ENCODE results near the gene TOMM20.
A peak's percentile ranks its signal among the peaks of the same experiment; 100 is the strongest.
"Not testable (repeated sequence)": the region's sequence is repeated elsewhere in the genome, so short reads cannot be mapped to it uniquely, and the experiment has no call there.

The TOMM20 gene

DNA sequence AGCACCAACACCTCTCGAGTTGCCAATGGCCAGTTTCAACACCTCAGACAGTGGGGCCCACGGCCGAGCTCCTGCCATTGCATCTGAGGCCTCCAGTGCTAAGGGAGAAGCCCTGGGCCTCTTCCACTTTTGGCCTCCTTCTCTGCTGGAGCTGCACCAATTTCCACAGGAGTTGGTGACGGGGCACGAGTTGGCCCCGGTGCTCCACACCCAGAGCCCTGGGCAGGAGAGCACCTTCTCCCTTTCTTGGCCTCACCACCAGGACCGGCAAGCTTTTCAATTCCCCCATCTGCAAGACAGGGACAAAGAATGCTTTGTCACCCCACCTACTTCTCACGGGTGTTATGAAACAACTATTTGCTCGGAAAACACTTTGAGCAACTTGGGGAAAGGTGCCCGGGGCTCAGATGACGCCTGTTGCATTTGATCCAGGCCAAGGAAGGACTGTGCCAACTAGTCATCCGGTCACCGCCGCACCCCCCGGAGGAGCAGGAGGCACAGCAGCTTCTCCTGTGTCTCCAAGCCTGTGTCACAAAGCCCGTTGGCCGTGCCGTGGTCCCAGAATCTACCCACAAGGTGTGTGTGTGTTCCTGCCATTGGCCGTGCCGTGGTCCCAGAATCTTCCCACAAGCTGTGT, 55.2 kb downstream of the TOMM20 start:
- peak overlapping the region; percentile 90 for H3K9ac ChIP-seq (ENCODE audit: low read length)
- no peaks in the 10 kb centered on the region for H3K9me3 ChIP-seq (replicated peaks; ENCODE audit: insufficient read depth, low read length)
- H3K27ac ChIP-seq (ENCODE audit: low read length): peak overlapping the region; percentile 97
- no peaks in the 10 kb centered on the region for H3K79me2 ChIP-seq (ENCODE audit: low read length)
- peak overlapping the region; percentile 88 for H3K4me2 ChIP-seq (ENCODE audit: low read depth, low read length)
- TF ChIP-seq, protein P1, sequence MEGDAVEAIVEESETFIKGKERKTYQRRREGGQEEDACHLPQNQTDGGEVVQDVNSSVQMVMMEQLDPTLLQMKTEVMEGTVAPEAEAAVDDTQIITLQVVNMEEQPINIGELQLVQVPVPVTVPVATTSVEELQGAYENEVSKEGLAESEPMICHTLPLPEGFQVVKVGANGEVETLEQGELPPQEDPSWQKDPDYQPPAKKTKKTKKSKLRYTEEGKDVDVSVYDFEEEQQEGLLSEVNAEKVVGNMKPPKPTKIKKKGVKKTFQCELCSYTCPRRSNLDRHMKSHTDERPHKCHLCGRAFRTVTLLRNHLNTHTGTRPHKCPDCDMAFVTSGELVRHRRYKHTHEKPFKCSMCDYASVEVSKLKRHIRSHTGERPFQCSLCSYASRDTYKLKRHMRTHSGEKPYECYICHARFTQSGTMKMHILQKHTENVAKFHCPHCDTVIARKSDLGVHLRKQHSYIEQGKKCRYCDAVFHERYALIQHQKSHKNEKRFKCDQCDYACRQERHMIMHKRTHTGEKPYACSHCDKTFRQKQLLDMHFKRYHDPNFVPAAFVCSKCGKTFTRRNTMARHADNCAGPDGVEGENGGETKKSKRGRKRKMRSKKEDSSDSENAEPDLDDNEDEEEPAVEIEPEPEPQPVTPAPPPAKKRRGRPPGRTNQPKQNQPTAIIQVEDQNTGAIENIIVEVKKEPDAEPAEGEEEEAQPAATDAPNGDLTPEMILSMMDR (IDR thresholded peaks at IDR 0.05; ENCODE audit: low read length): no peak
- H3K27me3 ChIP-seq (replicated peaks; ENCODE audit: insufficient read depth, low read length): no peaks in the 10 kb centered on the region
- no peaks in the 10 kb centered on the region for H3K36me3 ChIP-seq (replicated peaks; ENCODE audit: insufficient read depth, low read length)
- DNase-seq: no peak
- H3F3A ChIP-seq (ENCODE audit: insufficient read depth, low read length): peaks cover 46% of the 10 kb centered on the region
- H3K9me2 ChIP-seq (replicated peaks; ENCODE audit: insufficient read depth, low read length): no peaks in the 10 kb centered on the region
- H2AFZ ChIP-seq (ENCODE audit: low read length): peak overlapping the region; percentile 2; the same call in 1 of the 2 replicates
- no peak overlapping the region for H3K4me3 ChIP-seq (ENCODE audit: low read length)
- H3K4me1 ChIP-seq (ENCODE audit: low read length): peaks cover 47% of the 10 kb centered on the region
- no peaks in the 10 kb centered on the region for H4K20me1 ChIP-seq (ENCODE audit: insufficient read depth, low read length)

DNA sequence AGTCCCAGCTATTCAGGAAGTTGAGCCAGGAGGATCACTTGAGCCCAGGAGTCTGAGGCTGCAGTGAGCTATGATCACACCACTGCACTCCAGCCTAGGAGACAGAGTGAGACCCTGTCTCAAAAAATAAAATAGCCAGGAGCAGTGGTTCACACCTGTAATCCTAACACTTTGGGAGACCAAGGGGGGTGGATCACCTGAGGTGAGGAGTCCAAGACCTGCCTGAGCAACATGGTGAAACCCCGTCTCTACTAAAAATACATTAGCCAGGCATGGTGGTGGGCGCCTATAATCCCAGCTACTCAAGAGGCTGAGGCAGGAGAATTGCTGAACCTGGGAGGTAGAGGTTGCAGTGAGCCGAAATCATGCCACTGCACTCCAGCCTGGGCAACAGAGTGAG, 56.1 kb downstream of the TOMM20 start:
- not testable (repeated sequence) for H3K27me3 ChIP-seq (replicated peaks; ENCODE audit: insufficient read depth, low read length); H3K9ac ChIP-seq (ENCODE audit: low read length); H2AFZ ChIP-seq (ENCODE audit: low read length); H3K9me3 ChIP-seq (replicated peaks; ENCODE audit: insufficient read depth, low read length); H3K36me3 ChIP-seq (replicated peaks; ENCODE audit: insufficient read depth, low read length); H4K20me1 ChIP-seq (ENCODE audit: insufficient read depth, low read length); DNase-seq; H3K9me2 ChIP-seq (replicated peaks; ENCODE audit: insufficient read depth, low read length); H3K4me2 ChIP-seq (ENCODE audit: low read depth, low read length); H3K27ac ChIP-seq (ENCODE audit: low read length); H3K79me2 ChIP-seq (ENCODE audit: low read length); H3K4me3 ChIP-seq (ENCODE audit: low read length)
- Histone ChIP-seq H3F3A (ENCODE audit: insufficient read depth, low read length) (peaks cover 37% of the 10 kb centered on the region), H3K4me1 (ENCODE audit: low read length) (peaks cover 38% of the 10 kb centered on the region)

DNA sequence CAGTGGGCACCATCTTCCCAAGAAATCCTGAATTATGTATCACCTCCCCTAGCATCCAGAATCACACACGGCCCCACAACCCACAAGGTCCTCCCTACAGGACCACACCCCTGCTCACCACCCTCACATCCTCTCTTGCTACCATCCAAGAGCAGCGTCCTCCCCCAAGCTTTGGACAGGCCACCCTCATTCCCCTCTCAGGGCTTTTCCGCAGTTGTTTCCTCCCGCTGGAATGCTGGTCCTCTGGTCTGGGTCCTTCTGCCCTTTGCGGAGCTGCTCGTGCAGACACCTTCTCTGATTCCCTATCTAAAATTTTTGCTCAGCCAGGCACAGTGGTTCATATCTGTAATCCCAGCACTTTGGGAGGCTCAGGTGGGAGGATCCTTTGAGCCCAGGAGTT, 56.5 kb downstream of the TOMM20 start:
- TF ChIP-seq, protein P1 (IDR thresholded peaks at IDR 0.05; ENCODE audit: low read length): no peak
- TF ChIP-seq EZH2phosphoT487 (IDR thresholded peaks at IDR 0.05; ENCODE audit: low read length) (no peak), EZH2 (optimal IDR thresholded peaks at IDR 0.05; ENCODE audit: low read depth, low read length) (no peak)
- no peak overlapping the region for H3K27ac ChIP-seq (ENCODE audit: low read length)
- no peak overlapping the region for H3K4me3 ChIP-seq (ENCODE audit: low read length)
- peaks cover 33% of the 10 kb centered on the region for H3K4me1 ChIP-seq (ENCODE audit: low read length)
- H3K4me2 ChIP-seq (ENCODE audit: low read depth, low read length): no peak overlapping the region
- H3K9me3 ChIP-seq (replicated peaks; ENCODE audit: insufficient read depth, low read length): no peaks in the 10 kb centered on the region
- no peaks in the 10 kb centered on the region for H3K27me3 ChIP-seq (replicated peaks; ENCODE audit: insufficient read depth, low read length)
- no peaks in the 10 kb centered on the region for H3K36me3 ChIP-seq (replicated peaks; ENCODE audit: insufficient read depth, low read length)
- no peak for DNase-seq
- peaks cover 33% of the 10 kb centered on the region for H3F3A ChIP-seq (ENCODE audit: insufficient read depth, low read length)
- no peak overlapping the region for H3K9ac ChIP-seq (ENCODE audit: low read length)
- H4K20me1 ChIP-seq (ENCODE audit: insufficient read depth, low read length): no peaks in the 10 kb centered on the region
- H2AFZ ChIP-seq (ENCODE audit: low read length): no peak overlapping the region
- H3K79me2 ChIP-seq (ENCODE audit: low read length): no peaks in the 10 kb centered on the region
- H3K9me2 ChIP-seq (replicated peaks; ENCODE audit: insufficient read depth, low read length): no peaks in the 10 kb centered on the region

DNA sequence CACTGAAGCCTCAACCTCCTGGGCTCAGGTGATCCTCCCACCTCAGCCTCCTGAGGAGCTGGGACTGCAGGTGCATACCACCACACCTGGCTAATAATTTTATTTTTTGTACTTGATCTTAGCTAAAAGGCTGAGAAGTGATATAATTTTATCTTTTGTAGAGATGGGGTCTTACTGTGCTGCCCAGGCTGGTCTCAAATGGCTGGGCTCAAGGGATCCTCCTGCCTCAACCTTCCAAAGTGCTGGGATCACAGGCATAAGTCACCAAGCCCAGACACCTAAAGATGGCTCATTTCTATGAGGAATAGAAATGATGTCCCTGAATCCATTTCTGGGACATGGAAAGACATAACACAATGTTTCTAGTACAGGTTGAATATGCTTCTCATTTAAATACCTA, 57.8 kb downstream of the TOMM20 start:
- TF ChIP-seq EZH2 (optimal IDR thresholded peaks at IDR 0.05; ENCODE audit: low read depth, low read length): no peak
- TF ChIP-seq, protein P1 (IDR thresholded peaks at IDR 0.05; ENCODE audit: low read length): no peak
- TF ChIP-seq EZH2phosphoT487 (IDR thresholded peaks at IDR 0.05; ENCODE audit: low read length): no peak
- no peak overlapping the region for H3K4me3 ChIP-seq (ENCODE audit: low read length)
- H3K79me2 ChIP-seq (ENCODE audit: low read length): no peaks in the 10 kb centered on the region
- H2AFZ ChIP-seq (ENCODE audit: low read length): no peak overlapping the region
- H3K9ac ChIP-seq (ENCODE audit: low read length): no peak overlapping the region
- peaks cover 27% of the 10 kb centered on the region for H3K4me1 ChIP-seq (ENCODE audit: low read length)
- no peak for DNase-seq
- no peaks in the 10 kb centered on the region for H3K9me2 ChIP-seq (replicated peaks; ENCODE audit: insufficient read depth, low read length)
- H3K27me3 ChIP-seq (replicated peaks; ENCODE audit: insufficient read depth, low read length): no peaks in the 10 kb centered on the region
- no peak overlapping the region for H3K4me2 ChIP-seq (ENCODE audit: low read depth, low read length)
- no peaks in the 10 kb centered on the region for H3K9me3 ChIP-seq (replicated peaks; ENCODE audit: insufficient read depth, low read length)
- no peak overlapping the region for H3K27ac ChIP-seq (ENCODE audit: low read length)
- H3K36me3 ChIP-seq (replicated peaks; ENCODE audit: insufficient read depth, low read length): no peaks in the 10 kb centered on the region
- H4K20me1 ChIP-seq (ENCODE audit: insufficient read depth, low read length): no peaks in the 10 kb centered on the region
- H3F3A ChIP-seq (ENCODE audit: insufficient read depth, low read length): peaks cover 29% of the 10 kb centered on the region
